CD4-positive, alpha-beta T cell treated with Interleukin-4 for 1 hour (primary cell): ENCODE data around the gene FMN2.
A peak's percentile ranks its signal among the peaks of the same experiment; 100 is the strongest.

Source experiments
- DNase-seq, 2 donors: peaks; one replicate each; pipeline ENCODE4 v3.0.0-alpha.2; 2020 to 2022

The FMN2 gene

DNA sequence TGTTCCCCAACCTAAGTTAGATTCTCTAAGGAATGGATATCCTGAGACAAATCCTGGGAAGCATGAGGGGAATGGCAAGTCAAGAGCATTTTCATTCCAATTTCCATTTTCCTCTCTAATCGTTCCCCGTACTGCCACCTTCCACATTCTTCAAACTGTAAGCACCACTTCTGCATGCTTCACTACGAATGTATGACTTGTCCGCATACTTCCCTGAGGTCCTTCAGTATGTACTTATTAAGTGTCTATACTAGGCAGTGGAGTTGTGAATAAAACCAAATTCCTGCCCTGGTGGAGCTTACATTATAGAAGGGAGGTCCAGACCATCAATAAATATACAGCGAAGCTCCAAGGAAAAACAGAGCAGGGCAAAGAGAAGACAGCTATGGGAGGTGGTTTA lies 365.5 kb downstream of the FMN2 start:
- no peak for DNase-seq

GRCh38 chr1:240462277-240462676 lies 370.6 kb downstream of the FMN2 start:
- DNase-seq = no peak

DNA sequence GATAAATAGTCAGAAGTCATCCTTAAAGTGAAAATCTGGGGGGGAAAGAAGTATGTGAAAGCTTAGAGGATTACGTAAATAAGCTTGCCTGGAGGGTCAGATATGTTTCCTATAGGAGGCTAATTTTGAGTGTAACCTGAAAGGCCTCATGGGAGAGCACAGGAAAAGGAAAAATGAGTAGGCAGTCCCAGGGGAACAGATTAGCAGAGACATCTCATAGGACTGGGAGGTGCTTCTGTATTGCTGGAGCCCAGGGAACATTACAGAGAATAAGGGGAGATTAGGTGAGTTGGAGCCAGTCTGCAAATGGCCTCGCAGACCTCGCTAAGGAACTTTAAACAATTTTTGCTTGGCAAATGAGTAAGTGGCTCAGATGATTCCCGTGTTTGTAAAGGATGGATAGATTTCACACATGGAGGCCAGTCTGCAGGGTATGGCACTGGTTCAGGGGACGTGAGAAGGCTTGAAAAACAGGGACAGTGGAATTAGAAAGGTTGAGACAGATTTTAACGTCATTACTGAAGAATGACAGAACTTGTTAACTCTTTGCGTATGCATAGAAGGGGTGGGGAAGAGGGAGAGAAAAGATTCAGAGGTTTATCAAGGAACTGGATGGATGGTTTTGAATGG lies 371.2 kb downstream of the FMN2 start:
- DNase-seq = no peak

- no peak for DNase-seq
These were observed 372.4 kb downstream of the FMN2 start for GRCh38 chr1:240464099-240464498.

DNA sequence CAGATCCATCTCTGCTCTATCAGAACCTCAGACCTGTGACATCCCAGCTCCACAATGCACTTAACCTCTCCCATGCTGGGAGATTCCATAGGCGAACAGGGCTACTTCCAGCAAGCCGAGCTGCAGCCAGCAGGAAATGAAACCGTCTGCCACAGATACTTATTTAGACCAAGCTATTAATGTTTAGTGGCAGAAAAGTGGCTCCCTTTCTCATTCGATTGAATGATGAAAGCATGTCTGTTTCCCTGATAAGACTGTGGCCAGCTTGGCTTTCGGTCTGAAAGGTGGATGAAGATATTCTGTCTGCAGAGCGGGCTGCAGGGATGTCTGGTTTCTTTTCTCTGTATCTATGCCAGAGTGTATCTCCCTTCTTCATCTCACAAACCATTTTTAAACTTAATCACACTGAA lies 373.9 kb downstream of the FMN2 start:
- DNase-seq = no peak

- DNase-seq = no peak
These were observed 374.8 kb downstream of the FMN2 start for GRCh38 chr1:240466509-240466908.

GRCh38 chr1:240467895-240468294 lies 376.2 kb downstream of the FMN2 start:
- no peak for DNase-seq

- DNase-seq = no peak
These were observed 377.0 kb downstream of the FMN2 start for GRCh38 chr1:240468656-240469055.

DNA sequence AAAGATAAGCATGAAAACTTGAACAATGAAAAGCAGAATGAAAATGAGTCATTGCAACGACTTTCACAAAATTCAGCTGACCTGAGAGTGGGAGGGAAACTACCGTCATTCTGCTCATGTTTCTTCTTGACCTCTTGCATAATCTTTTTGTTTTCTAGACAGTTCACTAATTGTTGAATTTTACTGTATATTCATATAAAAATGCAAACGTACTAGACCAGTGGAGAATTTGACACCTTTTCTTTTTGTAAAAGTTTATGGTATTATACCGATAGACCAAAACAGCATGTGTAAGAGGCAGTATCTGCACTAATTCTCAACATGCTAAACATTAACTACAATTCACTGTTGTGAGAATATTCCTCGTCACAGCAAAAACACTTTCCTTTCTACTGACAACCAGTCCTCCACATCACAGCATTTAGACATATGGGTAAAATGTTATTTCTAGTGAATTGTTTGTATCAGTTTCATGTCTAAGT lies 382.5 kb downstream of the FMN2 start:
- DNase-seq = no peak

GRCh38 chr1:240475832-240476231 lies 384.1 kb downstream of the FMN2 start:
- no peak for DNase-seq

DNA sequence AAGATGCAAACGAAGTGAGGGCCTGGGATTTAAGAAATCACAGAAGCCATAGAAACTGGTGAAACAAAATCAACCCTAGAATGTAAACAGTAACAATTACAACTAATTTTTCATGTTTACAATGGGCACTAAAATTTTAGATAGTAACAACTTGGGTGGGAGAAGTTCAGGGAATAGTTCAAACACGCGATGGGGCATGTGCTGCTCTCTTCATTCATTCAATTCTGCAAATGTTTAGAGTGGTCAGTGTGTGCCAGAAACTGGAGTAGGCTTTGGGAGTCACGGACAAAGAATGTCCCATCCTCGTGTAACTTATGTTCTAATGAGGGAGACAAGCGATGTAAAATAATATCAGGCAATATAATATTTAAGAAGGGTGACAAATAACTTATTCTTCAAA lies 386.9 kb downstream of the FMN2 start:
- DNase-seq = no peak

GRCh38 chr1:240484804-240485443 lies 393.2 kb downstream of the FMN2 start:
- DNase-seq = no peak

DNA sequence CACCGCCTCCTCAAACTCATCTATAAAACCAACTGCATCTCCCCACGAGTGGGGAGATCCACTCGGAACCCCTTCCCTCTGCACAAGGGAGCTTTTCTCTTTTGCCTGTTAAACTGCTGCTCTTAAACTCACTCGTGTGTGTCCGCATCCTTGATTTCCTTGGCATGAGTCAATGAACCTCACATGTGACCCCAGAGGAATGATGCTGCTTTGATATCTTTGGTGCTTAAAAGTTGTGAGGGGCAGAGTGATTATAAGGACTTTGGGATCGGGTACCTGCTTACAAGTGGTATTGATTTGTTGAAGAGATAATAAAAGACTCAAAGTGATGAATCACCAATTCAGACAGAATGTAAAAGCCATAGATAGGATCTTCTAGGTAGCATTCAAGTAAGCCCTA lies 394.9 kb downstream of the FMN2 start:
- DNase-seq = no peak

GRCh38 chr1:240487493-240487892 lies 395.8 kb downstream of the FMN2 start:
- no peak for DNase-seq

GRCh38 chr1:240491156-240491555 lies 399.5 kb downstream of the FMN2 start:
- DNase-seq = no peak

DNA sequence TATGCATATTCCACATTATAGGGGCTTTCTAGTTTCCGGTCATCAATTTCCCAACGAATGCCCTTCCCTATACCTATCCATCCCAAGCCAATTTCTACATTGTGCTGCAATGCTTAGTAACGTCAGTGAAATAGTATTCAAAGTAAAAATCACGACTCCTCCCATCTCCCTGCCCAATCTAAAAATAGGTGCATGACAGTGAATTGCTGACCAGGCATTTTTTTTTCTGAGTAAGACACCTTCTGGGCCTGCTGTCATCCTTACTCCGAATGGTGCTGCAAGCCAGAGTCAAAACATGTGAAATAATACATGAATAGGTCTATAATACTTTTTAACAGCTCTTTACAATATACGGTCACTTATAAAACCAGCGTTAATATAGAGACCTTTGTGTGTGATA lies 400.1 kb downstream of the FMN2 start:
- no peak for DNase-seq

DNA sequence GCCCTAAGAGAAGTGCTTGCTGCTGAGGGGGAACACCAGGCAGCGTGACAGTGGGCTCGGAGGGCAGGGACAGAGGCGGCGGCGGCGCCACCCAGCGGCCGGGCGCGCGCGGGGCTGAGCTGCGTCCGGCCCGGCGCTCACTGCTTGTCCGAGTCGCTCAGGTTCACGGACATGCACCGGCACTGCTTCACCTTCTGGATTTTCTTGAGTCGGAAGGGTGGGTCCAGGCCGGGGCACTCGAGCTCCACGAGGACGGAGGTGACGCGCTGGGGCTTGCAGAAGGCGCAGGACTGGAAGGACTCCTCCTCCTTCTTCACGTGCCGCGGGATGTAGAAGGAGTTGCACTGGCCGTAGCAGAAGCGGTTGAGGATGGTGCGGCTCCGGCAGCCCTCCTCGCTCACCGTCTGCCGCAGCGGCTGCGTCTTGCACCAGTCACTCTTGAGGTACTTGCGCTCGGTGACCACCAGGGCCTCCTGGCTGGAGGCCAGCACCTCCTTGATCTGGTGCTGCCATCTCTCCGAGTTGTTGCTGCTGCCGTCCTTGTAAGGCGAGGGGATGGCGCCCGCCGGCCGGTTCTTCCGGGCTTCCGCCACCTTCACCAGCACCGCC lies 401.3 kb downstream of the FMN2 start:
- peak in 1 of 2 donors; percentile 3 for DNase-seq

GRCh38 chr1:240495601-240496000 lies 403.9 kb downstream of the FMN2 start:
- DNase-seq = no peak

DNA sequence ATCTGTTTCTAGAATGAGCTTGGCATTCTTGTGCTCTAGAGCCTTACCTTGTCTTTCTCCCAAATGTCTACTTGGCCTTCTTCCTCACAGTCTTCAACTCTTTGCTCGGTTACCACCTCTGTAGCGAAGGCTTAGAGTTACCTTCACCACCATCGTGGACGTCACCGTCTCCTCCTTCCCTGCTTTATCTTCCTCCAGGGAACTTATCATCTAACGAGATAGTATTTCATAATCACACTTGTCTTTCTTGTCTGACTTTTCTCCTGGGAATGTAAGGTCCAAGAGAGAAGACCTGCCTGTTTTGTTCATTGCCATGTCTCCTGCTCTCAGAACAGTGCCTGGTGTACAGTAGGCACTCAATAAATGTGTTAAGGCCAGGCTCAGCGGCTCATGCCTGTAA lies 404.7 kb downstream of the FMN2 start:
- DNase-seq = no peak

DNA sequence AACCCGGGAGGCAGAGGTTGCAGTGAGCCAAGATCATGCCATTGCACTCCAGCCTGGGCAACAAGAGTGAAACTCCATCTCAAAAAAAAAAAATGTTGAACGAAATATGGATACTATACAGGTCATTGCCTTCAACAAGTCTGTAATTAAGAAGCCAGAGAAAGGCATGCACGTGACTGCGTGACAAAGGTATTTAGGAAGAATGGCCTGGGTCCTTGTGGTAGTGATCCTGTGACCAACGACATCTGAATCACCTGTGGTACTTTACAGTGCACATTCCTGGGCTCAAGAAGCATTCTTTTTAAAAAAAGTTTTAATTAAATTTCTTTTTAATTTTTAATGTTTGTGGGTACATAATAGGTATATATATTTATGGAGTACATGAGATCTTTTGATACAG lies 405.3 kb downstream of the FMN2 start:
- DNase-seq = no peak

DNA sequence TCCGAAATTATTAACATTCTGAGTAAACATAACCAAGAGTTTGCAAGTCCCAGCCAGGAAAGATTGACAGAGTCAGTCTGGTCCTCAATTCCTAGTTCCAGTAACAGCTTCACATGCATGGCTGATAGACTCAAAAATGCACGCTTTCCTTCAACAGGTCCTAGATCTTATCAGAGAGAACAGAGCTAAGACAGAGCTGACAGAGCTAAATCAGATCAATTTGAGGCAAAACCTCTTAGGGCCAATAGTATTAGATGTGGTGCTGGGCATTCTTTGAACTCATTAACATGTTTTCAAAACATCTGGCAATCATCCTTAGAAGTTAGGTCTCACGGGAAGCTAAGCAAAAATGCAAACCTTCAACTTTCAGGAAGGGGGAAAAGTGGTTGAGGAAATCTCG lies 406.2 kb downstream of the FMN2 start:
- DNase-seq = no peak

GRCh38 chr1:240498335-240498734 lies 406.7 kb downstream of the FMN2 start:
- no peak for DNase-seq

DNA sequence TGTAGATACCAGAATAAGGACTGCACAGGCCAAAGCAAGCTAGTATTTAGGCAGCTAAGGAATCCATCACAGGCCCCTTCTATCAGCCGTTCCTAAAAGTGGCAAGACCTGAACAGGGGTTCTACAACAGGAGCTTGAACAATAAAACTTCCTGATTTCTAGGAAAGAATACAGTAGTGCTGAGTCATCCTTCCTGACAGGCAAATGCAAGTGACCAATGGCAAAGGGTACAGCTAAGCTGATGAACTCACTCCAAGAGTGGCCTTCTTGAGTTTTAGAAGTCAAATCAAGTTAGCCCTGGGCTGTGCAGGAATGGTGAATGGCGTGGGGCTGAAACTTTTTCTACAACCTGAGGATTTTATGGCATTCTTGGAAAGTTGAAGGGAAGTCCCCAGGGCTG lies 407.3 kb downstream of the FMN2 start:
- DNase-seq = no peak

DNA sequence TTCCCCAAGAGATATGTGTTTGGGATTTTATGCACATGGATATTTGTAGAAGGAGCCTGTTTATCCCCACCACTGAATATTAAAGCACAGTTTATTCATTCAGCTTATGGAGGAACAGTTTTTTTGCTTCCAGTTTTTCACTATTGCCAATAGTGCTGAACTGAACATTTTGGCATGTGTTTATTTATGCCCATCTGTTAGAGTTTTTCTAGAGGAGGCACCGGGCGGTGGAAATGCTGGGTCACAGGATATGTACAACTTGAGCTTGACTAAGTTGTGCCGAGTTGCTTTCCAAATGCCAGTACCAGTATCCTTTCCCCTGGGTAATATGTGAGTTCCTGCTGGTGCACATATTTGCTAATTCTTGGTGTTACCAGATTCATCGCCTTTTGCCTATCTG lies 409.0 kb downstream of the FMN2 start:
- DNase-seq = no peak

DNA sequence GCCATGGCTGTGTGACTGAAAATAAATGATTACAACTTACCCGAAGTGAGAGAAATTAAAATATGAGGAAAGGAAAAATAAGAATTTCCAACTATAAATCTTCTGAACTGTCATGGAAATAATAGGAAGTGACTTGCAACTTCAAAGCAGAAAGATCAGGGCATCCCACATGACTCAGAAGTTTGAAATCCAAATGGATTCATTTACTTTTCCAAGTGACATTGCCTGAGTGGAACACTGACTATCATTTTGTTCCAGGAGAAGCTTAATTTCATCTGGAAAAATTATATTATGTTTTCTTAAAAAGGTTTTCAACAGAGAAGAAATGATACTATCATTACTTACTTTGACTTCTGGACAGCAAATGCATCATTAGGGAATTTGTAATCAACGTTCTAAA lies 409.4 kb downstream of the FMN2 start:
- DNase-seq = no peak
